Measurements from ENCODE around the gene SLC2A6.

GRCh38 chr9:133514460-133515239 is 35.8 kb upstream of the SLC2A6 start:
- TF ChIP-seq CTCF (conservative IDR thresholded peaks at IDR 0.05; ENCODE audit: low read length) (no peak), EZH2phosphoT487 (IDR thresholded peaks at IDR 0.05; ENCODE audit: borderline replicate concordance) (no peak)
